ENCODE measurements around the gene ZNF530. TPM values are rescaled to one million over a fixed set of nuclear protein-coding genes. Genes with fewer than 3 reads are reported as not detected.

Gene ZNF530
- total RNA-seq, 6 donors from 2014 or later, result 1.7 to 7.3 (median 3.0) TPM

- no peak for TF ChIP-seq EP300 (IDR thresholded peaks at IDR 0.05)
- TF ChIP-seq POLR2AphosphoS5 (IDR thresholded peaks at IDR 0.05), result no peak
- no peak for TF ChIP-seq CTCF (IDR thresholded peaks at IDR 0.05)
- TF ChIP-seq POLR2A (IDR thresholded peaks at IDR 0.05), result no peak
- Histone ChIP-seq H3K9me3 (peaks cover 24 to 41% (median 27%) of the 10 kb centered on the region in 4 donors), H3K27ac (peak overlapping the region in 1 of 4 donors; percentile 84), H3K36me3 (peaks cover 13 to 45% (median 28%) of the 10 kb centered on the region in 4 donors), H3K4me3 (peak overlapping the region; percentile 66 to 80 (median 76)), H3K27me3 (no peaks in the 10 kb centered on the region), H3K4me1 (peaks cover 7 to 18% (median 10%) of the 10 kb centered on the region in 4 donors)
- 46 to 52% methylated on average over 5 to 6 of the region's 6 CpGs for WGBS, 2 donors
- no peak for ATAC-seq (ENCODE audit: low FRiP score in 2 of 2)
- DNase-seq, result peak in 1 of 2 donors; percentile 4
Measured at GRCh38 chr19:57633832-57634131, 34.1 kb downstream of the ZNF530 start.

- Histone ChIP-seq H3K4me3 (no peak overlapping the region), H3K36me3 (peaks cover 35 to 81% (median 60%) of the 10 kb centered on the region in 4 donors), H3K27me3 (no peaks in the 10 kb centered on the region), H3K9me3 (peaks cover 60 to 70% (median 61%) of the 10 kb centered on the region in 4 donors), H3K4me1 (peaks cover 7 to 18% (median 9%) of the 10 kb centered on the region in 4 donors), H3K27ac (no peak overlapping the region)
- DNase-seq, result no peak
- no peak for ATAC-seq (ENCODE audit: low FRiP score in 2 of 2)
- 87 to 94% methylated on average over 4 of the region's 4 CpGs for WGBS, 2 donors
- TF ChIP-seq CTCF (IDR thresholded peaks at IDR 0.05) (no peak), EP300 (IDR thresholded peaks at IDR 0.05) (no peak), POLR2AphosphoS5 (IDR thresholded peaks at IDR 0.05) (no peak), POLR2A (IDR thresholded peaks at IDR 0.05) (no peak)
Measured at GRCh38 chr19:57637379-57637778, 37.7 kb downstream of the ZNF530 start.

GRCh38 chr19:57641715-57642234 is 42.1 kb downstream of the ZNF530 start:
- DNase-seq, result no peak
- WGBS, 2 donors, result 94 to 96% methylated on average over 4 of the region's 4 CpGs
- Histone ChIP-seq H3K27ac (no peak overlapping the region), H3K4me3 (no peak overlapping the region), H3K27me3 (no peaks in the 10 kb centered on the region), H3K9me3 (peaks cover 67 to 76% (median 70%) of the 10 kb centered on the region in 4 donors), H3K36me3 (peaks cover 22 to 69% (median 46%) of the 10 kb centered on the region in 4 donors), H3K4me1 (no peaks in the 10 kb centered on the region)
- ATAC-seq (ENCODE audit: low FRiP score in 2 of 2), result no peak
- TF ChIP-seq POLR2A (IDR thresholded peaks at IDR 0.05) (no peak), EP300 (IDR thresholded peaks at IDR 0.05) (no peak), CTCF (IDR thresholded peaks at IDR 0.05) (no peak), POLR2AphosphoS5 (IDR thresholded peaks at IDR 0.05) (no peak)

- no peak for ATAC-seq (ENCODE audit: low FRiP score in 2 of 2)
- WGBS, 2 donors, result 85 to 97% methylated on average over 4 of the region's 4 CpGs
- TF ChIP-seq POLR2A (IDR thresholded peaks at IDR 0.05) (no peak), EP300 (IDR thresholded peaks at IDR 0.05) (no peak), POLR2AphosphoS5 (IDR thresholded peaks at IDR 0.05) (no peak), CTCF (IDR thresholded peaks at IDR 0.05) (no peak)
- Histone ChIP-seq H3K9me3 (peaks cover 60 to 69% (median 63%) of the 10 kb centered on the region in 4 donors), H3K4me1 (no peaks in the 10 kb centered on the region), H3K36me3 (peaks cover 22 to 61% (median 39%) of the 10 kb centered on the region in 4 donors), H3K27ac (no peak overlapping the region), H3K4me3 (no peak overlapping the region), H3K27me3 (no peaks in the 10 kb centered on the region)
- no peak for DNase-seq
Measured at GRCh38 chr19:57642396-57643046, 42.8 kb downstream of the ZNF530 start.

GRCh38 chr19:57643734-57644133 is 44.0 kb downstream of the ZNF530 start:
- no peak for ATAC-seq (ENCODE audit: low FRiP score in 2 of 2)
- H3K27me3 ChIP-seq, result no peaks in the 10 kb centered on the region
- no peak overlapping the region for H3K27ac ChIP-seq
- DNase-seq, result no peak
- peaks cover 22 to 49% (median 33%) of the 10 kb centered on the region in 4 donors for H3K36me3 ChIP-seq
- TF ChIP-seq POLR2A (IDR thresholded peaks at IDR 0.05), result no peak
- no peak overlapping the region for H3K4me3 ChIP-seq
- H3K4me1 ChIP-seq, result no peaks in the 10 kb centered on the region
- peaks cover 48 to 56% (median 52%) of the 10 kb centered on the region in 4 donors for H3K9me3 ChIP-seq

Measured in upper lobe of left lung (tissue), 6 donors.